PC-9 (cell line): ENCODE results near the gene CTSL.
"Not testable (repeated sequence)": the region's sequence is repeated elsewhere in the genome, so short reads cannot be mapped to it uniquely, and the experiment has no call there.

Experiments
- CTCF ChIP-seq: fragments of 200-600 bp; sonication (generic); conservative IDR thresholded peaks from 2 replicates; pipeline ENCODE4 v1.6.1; 2017; ENCODE audit warnings: mixed run types, antibody characterized with exemption, mild to moderate bottlenecking, moderate library complexity
- EZH2 ChIP-seq: fragments of 200-600 bp; sonication (generic); IDR thresholded peaks from 2 replicates; pipeline ENCODE4 v1.8.0; 2017; ENCODE audit warnings: antibody characterized with exemption, low read depth

- not testable (repeated sequence) for TF ChIP-seq CTCF, EZH2
Measured at GRCh38 chr9:87758330-87758729, 32.4 kb downstream of the CTSL start.
